GM12875 (cell line): ENCODE measurements around the gene ZBP1.

Experiments
- H3K4me3 ChIP-seq: one replicate; pipeline ENCODE4 v1.5.1; 2011; ENCODE audit warnings: low read depth, low read length, control low read depth
- TF ChIP-seq, protein P1 (sequence below): IDR thresholded peaks from 2 replicates; pipeline ENCODE4 v1.5.1; 2011; ENCODE audit warnings: low read depth, mild to moderate bottlenecking, control low read depth, inconsistent platforms, low read length, moderate library complexity, borderline replicate concordance; ENCODE audit not compliant: insufficient read depth

Gene ZBP1

GRCh38 chr20:57577679-57578475, 42.3 kb downstream of the ZBP1 start:
- H3K4me3 ChIP-seq, result no peak overlapping the region
- TF ChIP-seq, protein P1, sequence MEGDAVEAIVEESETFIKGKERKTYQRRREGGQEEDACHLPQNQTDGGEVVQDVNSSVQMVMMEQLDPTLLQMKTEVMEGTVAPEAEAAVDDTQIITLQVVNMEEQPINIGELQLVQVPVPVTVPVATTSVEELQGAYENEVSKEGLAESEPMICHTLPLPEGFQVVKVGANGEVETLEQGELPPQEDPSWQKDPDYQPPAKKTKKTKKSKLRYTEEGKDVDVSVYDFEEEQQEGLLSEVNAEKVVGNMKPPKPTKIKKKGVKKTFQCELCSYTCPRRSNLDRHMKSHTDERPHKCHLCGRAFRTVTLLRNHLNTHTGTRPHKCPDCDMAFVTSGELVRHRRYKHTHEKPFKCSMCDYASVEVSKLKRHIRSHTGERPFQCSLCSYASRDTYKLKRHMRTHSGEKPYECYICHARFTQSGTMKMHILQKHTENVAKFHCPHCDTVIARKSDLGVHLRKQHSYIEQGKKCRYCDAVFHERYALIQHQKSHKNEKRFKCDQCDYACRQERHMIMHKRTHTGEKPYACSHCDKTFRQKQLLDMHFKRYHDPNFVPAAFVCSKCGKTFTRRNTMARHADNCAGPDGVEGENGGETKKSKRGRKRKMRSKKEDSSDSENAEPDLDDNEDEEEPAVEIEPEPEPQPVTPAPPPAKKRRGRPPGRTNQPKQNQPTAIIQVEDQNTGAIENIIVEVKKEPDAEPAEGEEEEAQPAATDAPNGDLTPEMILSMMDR, result no peak

GRCh38 chr20:57576617-57577550, 43.3 kb downstream of the ZBP1 start:
- no peak overlapping the region for H3K4me3 ChIP-seq
- TF ChIP-seq, protein P1, result no peak

DNA sequence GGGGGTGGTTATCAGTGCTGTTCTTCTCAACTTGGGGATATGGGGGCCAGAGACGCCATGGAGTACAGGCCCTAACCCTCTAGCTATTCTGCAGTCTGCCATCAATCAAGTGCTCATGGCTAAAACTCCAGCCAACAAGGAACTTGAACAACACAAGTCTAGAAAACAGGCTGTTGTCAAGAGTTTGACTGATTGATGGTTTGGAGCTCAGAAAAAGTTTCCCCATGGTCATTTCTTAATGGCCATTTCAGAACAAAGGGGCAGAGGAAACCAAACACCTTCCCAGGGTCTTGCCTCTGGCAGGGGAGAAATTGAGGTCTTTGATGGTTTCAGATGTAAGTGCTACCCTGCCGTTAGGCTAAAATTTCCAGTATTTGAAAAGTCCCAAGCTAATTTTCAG, 44.2 kb downstream of the ZBP1 start:
- TF ChIP-seq, protein P1, result no peak
- no peak overlapping the region for H3K4me3 ChIP-seq

DNA sequence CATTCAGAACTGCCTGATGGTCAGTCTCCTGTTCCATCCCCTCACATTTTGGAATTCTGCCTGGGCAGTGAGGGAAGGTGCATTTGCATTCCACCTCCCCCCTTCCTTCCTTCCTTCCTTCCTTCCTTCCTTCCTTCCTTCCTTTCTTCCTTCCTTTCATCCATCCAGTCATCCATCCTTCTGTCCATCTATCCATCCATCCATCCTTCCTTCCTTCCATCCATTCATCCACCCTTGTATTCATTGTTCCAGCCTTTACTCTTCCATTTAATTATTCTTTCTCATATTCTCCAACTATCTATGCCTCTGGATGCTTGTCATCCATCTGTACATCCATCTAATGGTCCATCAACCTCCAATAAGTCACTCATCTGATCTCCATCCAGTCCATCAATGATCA, 45.3 kb downstream of the ZBP1 start:
- TF ChIP-seq, protein P1, result no peak
- no peak overlapping the region for H3K4me3 ChIP-seq

DNA sequence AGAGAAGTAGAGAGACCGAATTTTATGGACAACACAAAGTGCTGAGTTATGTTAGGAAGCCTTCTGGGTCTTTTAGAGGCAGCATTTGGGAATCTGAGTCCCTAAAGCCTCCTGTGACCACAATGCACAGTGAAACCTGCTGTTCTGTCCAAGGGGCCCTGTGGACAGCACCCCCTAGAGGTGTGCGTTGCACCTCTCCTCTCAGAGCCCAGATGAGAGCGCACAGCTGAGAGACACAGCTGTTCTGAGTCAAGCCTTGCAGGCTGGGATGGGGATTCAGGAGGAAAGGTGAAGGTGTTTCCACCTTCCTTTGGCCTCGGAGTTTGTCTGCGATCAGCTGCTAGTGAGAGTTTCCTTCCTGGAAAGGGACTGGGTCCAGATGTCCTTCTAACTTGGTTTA, 46.3 kb downstream of the ZBP1 start:
- no peak overlapping the region for H3K4me3 ChIP-seq
- TF ChIP-seq, protein P1, result peak; percentile 61

DNA sequence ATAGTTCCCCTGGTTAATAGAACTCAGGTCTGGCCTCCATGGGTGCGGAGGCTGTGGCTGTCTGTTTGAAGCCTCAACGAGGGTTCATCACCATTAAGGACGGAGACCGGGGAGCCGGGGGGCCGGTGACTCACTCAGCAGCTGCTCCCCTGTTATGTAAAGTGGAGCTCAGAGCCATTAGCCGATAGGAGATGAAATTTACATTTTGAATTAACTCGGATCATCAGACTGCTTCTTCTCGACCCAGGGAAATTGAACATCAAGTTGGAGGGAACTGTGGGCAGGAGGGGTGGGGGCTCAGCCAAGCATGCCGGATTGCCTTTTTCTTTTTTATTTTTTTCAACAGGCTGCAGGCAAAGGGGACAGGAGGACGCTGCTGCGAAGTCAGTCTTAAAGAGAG, 47.0 kb downstream of the ZBP1 start:
- no peak overlapping the region for H3K4me3 ChIP-seq
- TF ChIP-seq, protein P1, result no peak
